SW 1271 (cell line): ENCODE results near the gene ABCA13.

Source experiments
- DNase-seq, 2 experiments: peaks; one replicate each; lab custom pipeline; 2025; lab: John Stamatoyannopoulos, UW

Gene ABCA13

DNA sequence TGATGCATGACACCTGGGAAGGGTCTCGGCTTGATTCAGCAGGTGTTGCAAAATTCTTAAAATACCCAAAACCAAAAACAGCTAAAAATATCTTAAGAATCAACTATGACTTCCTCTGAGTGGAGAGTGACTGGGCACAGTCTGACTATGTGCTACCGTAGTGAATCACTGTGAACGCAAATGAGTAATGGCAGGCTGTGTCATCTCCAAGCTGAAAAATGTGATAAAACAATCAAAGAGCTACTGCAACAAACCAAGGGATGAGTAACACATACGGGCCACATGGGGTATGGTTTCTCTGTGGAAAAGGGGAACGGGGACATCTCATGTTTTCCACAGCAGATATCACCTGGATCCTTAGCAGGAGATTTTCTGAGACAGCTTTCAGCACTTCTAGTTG, 127.5 kb downstream of the ABCA13 start:
- peak in 1 of 2 experiments; percentile 1 for DNase-seq

DNA sequence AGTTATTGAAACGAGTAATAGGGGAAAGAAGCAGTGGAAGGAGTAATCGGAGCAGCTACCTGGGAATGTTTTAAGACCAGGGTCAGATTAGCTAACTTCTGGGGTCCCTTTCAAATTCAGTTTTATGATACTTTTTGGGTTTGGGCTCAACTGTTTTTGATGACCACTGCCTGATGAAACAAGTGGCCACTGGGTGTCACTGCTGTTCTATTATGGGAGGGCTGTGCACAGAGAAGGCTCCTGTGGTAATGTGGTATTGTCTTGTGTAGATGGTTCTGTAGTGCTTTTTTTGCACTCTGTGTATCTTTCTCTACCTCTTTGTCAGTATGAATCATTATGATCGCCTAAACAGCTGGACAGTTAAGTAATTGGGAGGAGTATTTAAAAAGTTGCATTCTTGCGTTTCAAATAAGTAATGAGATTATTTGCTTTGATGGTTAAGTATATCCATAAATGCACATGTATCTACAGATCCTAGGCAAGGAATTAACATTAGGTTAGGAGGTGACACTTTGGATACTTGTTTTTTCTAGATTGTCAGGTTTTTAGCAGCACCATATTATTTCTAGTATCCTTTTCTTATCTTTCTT, 128.4 kb downstream of the ABCA13 start:
- peak in 1 of 2 experiments; percentile 34 for DNase-seq

DNA sequence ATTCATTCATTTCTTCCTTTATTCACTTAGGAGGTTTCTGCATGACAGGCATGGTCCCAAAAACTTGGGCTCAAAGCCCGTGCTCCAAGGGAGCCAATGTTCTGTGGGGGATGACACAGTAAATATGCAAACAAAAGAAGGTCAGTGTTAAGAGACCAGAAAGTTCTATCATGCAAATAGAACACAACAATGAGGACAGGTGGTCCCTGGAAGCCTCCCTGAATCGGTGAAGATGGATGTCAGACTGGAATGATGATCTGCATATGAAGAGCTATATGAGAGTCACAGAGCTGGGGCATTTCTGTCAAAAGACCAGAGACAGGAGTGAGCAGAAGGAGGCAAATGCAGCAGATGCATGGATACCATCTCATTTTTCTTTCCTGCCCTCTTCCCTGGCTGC, 129.0 kb downstream of the ABCA13 start:
- no peak for DNase-seq

DNA sequence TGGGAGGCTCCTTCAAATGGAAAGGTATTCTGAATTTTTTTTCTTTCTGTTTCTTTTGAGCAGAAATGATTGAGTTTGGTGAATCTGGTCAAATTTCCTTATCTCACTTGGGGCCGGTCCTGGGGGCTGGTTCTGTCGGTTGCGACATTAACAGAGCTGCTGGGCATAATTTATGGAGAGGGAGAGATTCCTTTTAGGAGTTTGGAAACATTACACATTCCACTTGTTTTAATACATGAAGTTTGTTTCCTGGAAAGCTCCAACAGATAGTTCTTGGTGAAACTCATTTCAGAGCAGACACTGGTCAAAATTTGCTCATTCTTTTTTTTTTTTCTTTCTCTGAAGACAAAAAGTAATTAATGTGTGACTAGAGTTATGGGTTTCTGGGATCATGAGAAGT, 129.9 kb downstream of the ABCA13 start:
- DNase-seq, result no peak

DNA sequence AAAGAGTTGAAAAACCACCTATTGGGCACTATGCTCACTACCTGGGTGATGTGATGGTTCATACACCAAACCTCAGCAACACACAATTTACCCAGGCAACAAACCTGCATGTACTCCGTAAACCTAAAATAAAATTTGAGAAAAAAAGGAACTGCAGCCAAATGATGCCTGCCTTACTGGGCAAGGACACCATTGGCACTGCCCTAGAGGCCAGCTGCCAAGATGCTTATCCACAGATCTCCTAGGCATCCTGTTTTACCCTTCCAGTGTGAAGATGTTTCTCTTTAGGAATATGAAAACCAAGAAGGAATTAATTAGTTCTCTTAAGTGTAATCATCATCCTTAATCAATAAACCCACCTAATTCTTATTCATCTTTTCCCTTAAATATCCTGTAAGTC, 133.4 kb downstream of the ABCA13 start:
- DNase-seq, result no peak

- DNase-seq, result no peak
Measured at GRCh38 chr7:48305661-48306060, 134.4 kb downstream of the ABCA13 start.

GRCh38 chr7:48307041-48307714, 135.9 kb downstream of the ABCA13 start:
- no peak for DNase-seq

DNA sequence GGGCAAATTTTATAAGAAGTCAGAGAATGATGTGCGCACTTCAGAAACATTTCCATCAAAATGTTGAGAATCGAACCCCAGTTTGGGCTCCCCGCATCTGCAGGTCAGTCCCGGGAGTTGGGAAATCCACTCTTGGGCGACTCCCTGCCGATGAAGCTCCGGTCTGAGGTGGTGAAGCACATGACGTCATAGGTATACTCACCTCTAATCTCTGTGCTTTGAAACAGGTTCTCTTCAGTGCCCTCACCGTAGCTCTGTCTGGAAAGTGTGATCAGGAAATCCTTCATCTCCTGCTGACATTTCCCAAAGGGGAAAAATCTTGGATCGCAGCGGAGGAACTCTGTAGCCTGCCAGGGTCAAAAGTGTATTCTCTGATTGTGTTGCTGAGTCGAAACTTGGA, 138.5 kb downstream of the ABCA13 start:
- DNase-seq, result no peak

DNA sequence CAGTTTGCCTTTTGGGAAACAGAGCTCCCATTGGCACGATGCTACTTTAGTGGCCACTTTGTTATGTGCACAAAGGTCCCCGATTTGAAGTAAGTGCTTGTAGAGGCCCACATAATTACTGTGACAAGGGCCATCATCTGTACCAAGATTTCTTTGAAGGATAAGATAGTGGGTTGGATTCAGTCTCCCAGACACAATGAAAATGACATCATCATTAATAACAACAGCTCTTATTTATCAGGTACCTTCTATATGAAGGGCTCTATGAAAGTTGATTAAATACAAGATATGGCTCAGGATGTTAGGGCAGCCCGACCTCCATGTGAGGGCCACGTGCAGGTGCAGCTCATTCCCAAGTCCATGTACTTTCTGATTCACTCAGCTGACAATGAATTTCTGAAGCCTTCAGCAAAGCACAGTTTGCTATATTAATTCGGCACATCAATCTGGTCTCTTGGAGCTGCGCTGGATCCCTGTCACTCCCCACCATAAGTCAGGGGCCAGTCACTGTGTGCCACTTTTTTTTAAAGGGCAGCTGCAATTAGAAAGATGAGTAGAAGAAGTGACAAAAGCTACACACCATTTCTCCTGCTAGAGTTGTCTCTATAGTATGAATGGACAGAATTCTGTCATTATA, 140.3 kb downstream of the ABCA13 start:
- DNase-seq, result no peak

DNA sequence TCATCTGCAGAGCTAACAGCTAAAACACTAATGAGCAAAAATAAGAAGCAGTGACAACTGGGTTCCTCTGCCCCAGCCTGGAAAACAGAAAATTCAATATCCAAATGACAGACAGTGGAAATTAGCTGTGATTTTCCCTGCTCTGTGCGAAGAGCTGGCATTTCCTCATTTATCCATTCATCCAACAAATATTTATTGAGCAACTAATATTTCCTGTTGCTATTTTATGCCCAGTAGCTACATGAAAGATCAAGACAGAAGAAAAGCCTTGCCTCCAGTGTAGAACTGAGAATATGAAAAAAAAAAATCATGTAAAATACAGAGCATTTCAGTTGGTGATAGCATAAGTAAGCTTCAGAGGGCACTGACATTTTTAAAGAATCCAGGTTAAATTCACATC, 140.9 kb downstream of the ABCA13 start:
- DNase-seq, result no peak

GRCh38 chr7:48316768-48317167, 145.5 kb downstream of the ABCA13 start:
- no peak for DNase-seq

DNA sequence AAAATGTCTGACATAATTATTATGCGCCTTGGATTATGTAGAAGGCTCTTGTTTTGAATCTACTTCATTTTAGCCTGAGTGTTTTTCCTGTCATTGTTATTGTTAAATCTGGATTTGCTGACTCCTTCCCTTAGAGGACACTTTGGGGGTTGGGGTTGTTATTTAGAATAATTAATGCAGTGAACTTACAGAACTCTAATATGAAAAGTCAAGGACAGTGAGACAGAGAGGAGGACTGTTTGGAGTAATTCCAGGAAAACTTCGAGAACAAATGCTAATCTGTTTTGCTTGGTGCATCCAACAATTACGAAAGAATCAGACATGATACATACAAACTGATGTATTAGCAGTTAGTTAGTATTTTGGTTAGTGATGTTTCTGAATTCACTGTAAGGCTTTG, 146.1 kb downstream of the ABCA13 start:
- DNase-seq, result no peak

DNA sequence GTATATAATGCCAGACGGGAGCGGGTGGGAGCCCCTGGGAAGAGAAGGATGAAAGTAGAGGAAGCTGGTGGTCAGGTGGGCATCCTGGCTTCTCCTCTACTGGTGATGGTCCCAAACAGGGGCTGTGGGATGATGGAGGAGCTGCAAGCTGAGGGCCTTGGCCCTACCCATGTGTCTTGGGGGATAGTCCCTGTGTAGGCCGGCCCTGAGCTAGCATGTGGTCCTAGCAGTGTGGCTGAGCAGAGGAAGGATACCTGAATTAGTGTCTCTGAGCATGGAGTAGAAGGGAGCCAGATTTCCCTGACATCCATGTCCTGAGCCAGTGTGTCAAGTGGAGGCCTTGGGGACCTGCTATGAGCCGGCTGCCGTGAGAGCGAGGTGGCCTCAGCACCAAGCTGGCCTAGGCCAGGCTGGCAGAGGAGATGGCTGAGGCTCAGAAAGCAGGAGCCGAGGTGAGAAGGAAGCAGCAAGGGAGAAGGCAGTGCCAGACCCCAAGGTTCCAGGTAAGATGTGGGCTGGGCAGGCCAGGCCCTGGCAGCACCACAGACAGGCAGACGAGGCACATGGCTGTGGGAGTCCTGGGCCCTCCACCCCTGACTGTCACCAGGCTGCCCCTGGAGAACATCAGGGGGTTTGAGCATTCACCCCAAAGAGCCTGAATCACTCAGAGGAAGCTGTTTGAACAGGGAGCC, 150.2 kb downstream of the ABCA13 start:
- DNase-seq, result no peak

DNA sequence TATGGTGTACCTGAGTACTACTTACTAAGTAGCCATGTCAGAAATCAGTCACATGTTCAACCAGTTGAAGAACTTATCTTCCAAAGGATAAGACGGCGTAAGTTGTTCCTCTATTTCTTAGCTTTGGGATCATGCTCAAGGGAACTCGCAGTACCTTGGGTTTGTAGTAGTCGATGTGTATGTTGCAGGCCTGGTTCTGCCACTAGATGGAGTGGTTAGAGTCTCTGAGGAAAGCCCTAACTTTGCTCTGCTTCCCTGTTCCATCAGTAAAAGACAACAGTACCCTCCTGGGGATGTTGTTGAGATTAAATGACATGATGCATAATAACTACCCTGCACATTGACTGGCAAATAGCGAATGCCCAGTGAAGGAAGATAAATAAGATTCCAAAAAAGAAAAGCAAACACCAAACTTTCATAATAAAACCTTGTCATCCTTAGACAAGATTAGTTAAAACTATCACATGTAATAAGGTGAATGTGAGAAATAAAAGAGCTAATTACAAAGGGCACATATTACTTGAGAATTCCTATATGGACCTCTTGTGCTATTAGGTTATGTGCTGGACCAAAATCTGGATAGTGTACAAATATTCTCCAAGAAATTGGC, 165.9 kb downstream of the ABCA13 start:
- peak in 1 of 2 experiments; percentile 34 for DNase-seq

DNA sequence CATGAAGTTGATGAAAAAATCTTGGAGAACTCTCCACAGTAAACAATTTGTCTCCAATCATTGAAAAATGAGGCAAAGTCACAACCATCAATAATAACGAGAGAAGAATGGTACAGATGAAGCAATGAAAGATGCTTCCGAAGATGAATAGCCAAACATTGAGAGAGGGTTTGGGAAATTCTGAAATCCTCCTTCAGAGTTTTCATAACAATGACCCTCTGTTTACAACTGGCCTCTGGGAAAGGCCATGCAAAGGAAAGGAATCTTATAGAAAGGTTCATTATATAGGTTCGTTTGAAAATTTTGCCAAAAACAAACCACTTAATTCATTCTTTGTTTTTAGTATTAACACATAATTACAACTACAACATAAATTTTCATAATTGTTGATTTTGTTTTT, 166.5 kb downstream of the ABCA13 start:
- DNase-seq, result no peak

DNA sequence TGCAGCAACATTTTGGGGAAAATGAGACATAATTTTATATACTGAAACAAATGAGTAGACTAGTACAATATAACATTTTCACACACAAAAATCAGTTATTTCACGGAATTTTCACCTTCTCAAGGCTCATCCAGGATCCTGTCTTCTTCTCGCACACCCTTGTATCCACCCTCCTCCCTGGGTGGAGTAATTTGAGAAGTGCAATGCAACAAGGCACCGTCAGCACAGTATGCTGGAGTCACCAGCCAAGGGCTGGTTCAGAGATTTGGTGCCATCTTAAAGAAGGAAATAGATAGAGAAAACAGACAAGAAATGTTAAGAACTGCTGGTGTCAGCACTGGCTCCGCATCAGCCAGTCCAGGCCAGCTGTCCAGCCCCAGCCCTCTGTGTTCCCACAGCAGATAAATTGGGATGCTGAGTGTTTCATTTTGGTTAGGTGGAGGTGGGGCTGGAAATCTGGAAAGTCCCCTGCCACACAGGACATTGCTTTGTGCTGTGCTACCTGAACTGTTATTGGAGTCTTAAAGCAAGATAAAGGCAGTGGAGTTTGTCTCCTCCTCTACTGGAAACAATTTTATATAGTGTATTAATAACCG, 176.1 kb downstream of the ABCA13 start:
- no peak for DNase-seq

- no peak for DNase-seq
Measured at GRCh38 chr7:48350515-48350914, 179.3 kb downstream of the ABCA13 start.

DNA sequence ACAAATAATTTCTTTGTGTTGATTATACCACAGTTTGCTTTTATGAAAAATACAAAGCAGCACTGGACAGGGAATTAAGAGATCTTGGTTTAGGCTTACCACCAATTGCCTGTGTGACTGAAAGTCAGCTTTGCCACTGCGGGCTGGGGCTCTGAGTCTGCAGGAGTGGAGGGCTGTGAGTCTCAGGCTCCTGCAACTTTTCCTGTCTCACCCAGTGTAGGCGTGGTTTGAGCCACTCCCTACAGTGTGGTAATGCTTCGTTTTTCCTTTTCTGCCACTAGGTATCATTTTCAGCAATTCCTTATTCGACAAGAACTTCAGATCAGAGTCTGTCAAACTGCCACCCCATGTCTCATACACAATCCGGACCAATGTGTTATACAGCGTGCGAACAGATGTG, 180.6 kb downstream of the ABCA13 start:
- DNase-seq, result no peak

DNA sequence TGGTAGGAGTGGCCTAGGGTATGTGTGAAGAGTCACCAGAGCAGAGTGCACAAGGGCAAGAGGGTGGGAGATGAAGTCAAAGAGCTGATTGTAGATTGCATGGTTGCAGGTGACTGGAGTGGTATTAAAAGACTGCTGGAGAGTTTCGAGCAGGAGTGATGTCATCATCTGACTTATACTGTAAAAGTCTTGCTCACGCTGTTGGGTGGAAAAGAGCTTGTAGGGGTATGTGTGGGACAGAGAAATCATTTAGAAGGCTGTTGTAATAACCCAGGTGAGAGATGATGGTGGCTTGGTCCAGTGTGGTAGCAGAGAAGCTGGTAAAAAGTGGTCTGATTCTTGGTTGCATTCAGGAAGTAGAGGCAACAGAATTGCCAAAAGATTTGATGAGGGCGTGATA, 184.1 kb downstream of the ABCA13 start:
- DNase-seq, result no peak

GRCh38 chr7:48360574-48360973, 189.3 kb downstream of the ABCA13 start:
- DNase-seq, result no peak

DNA sequence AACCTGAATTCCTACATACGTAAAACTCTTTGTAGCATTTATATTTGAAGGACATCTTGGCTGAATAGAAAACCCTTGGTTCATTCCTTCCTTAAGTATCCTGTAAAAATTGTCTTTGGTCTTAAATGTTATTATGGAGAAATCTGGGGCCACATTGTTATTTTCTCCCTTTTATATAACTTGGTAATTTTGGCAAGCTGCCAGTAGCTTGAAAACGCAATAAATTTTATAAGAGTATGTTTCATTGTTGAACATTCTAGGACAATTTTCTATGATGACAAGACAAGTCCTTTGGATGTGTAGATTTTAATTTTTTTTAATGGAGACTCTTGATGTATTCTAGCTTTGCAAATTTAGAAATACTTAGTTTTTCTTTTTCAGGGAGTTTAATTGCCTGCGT, 191.9 kb downstream of the ABCA13 start:
- no peak for DNase-seq

DNA sequence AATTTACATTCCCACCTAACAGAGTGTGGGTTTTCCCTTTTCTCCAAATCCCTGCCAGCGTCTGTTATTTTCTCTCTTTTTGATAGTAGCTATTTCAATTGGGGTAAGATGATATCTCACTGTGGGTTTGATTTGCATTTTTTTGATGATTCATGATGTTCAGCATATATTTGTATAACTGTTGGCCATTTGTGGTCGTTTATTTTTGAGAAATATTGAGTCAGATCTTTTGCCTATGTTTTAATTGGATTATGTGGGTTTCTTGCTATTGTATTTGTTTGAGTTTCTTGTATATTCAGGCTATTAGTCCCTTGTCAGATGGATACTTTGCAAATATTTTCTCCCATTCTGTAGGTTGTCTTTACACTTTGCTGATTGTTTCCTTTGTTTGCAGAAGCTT, 193.8 kb downstream of the ABCA13 start:
- DNase-seq, result no peak
